D721Med (cell line): Measurements from ENCODE around the gene TUBB3.

Experiments used
- DNase-seq: peaks from one replicate; pipeline ENCODE4 v3.0.0; 2011; ENCODE audit warnings: low spot score; ENCODE audit not compliant: insufficient read length
- FAIRE-seq: peaks from 2 replicates; lab custom pipeline; 2011; peaks lifted over from hg19 to GRCh38; lab: Jason Lieb, UNC
- TF ChIP-seq, protein P1 (sequence below): IDR thresholded peaks from 2 replicates; pipeline ENCODE4 v1.5.1; 2012; ENCODE audit warnings: mild to moderate bottlenecking, control low read depth; ENCODE audit not compliant: insufficient read depth; ENCODE audit errors: missing control alignments

Gene TUBB3

GRCh38 chr16:89895482-89896250 lies 27.5 kb upstream of the TUBB3 start:
- TF ChIP-seq, protein P1, sequence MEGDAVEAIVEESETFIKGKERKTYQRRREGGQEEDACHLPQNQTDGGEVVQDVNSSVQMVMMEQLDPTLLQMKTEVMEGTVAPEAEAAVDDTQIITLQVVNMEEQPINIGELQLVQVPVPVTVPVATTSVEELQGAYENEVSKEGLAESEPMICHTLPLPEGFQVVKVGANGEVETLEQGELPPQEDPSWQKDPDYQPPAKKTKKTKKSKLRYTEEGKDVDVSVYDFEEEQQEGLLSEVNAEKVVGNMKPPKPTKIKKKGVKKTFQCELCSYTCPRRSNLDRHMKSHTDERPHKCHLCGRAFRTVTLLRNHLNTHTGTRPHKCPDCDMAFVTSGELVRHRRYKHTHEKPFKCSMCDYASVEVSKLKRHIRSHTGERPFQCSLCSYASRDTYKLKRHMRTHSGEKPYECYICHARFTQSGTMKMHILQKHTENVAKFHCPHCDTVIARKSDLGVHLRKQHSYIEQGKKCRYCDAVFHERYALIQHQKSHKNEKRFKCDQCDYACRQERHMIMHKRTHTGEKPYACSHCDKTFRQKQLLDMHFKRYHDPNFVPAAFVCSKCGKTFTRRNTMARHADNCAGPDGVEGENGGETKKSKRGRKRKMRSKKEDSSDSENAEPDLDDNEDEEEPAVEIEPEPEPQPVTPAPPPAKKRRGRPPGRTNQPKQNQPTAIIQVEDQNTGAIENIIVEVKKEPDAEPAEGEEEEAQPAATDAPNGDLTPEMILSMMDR, result no peak
- DNase-seq (no peak), FAIRE-seq (no peak)

- no peak for FAIRE-seq
- DNase-seq, result no peak
- TF ChIP-seq, protein P1, result no peak
These were observed 25.9 kb upstream of the TUBB3 start for GRCh38 chr16:89897204-89897603.

DNA sequence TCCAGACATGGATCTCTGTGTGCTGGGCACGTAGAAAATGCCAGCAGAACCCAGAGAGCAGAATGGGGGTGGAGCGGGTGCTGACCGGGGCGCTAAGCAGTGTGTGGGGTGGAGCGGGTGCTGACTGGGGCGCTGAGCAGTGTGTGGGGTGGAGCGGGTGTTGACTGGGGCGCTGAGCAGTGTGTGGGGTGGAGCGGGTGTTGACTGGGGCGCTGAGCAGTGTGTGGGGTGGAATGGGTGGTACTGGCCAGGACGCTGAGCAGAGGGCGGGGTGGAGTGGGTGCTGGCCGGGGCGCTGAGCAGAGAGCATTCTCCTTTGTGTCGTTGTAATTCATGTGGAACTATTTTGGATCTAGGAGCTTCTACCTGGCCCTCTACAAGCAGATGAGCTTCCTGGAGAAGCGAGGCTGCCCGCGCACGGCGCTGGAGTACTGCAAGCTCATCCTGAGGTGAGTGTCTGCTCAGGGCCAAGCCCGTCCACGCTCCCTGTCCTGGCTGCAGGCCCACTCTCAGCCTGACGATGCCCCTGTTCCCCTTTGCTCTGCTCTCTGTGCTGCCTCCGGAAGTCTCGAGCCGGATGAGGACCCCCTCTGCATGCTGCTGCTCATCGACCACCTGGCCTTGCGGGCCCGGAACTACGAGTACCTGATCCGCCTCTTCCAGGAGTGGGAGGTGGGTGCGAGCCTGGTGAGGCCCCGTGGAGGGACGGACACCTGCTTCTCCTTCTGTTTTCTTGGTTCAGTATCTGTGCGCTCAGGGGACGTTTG lies 24.8 kb upstream of the TUBB3 start:
- no peak for DNase-seq
- TF ChIP-seq, protein P1, result no peak
- FAIRE-seq, result no peak

DNA sequence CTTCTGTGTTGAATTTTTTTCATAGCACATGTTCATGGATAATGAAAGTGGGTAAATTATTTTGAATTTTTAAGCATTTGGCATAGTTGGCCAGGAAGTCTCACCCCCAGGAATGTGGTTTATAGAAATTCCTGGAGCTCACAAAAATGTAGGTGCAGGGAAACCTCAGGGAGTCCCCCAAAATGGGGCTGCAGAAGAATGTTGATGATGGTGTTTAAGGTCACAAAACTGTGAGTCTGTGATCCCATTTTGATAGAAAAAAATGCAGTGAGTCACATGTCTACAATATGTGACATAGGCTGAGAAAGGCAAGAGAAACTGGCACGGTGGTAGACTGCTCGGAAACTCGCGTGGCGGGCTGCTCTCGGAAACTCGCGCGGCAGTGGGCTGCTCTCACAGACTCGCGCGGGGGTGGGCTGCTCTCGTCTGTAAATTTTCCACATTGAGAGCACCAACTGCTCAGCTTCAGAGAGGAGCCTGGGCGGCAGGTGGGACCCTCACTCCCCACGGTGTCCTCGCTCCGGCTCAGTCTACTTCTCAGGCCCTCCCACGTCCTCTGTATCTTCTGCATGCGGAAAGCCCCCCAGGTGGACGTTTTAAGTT lies 23.2 kb upstream of the TUBB3 start:
- no peak for DNase-seq
- TF ChIP-seq, protein P1, result no peak
- FAIRE-seq, result no peak

GRCh38 chr16:89900885-89901284 lies 22.3 kb upstream of the TUBB3 start:
- DNase-seq (no peak), FAIRE-seq (no peak)
- TF ChIP-seq, protein P1, result no peak

DNA sequence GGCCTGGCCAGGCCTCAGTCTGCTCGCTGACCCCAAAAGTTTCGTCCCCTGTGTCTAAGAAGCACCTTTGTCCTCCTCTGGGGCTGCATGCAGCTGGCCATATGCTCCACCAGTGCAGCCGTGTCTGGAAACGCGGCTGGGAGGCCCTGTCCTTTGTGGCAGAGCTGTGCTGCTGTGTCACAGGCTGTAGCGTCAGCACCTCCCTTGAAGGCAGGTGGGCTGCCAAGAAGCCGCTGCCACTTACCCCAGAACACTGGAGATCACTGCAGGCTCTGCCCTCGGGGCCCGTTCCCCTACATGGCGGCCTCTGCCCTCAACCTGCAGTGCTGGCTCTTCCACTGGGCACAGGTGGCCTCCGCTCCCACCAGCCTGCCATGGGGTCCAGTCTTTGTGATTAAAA lies 20.2 kb upstream of the TUBB3 start:
- TF ChIP-seq, protein P1, result no peak
- no peak for FAIRE-seq
- no peak for DNase-seq
